Breast epithelium (tissue), 4 donors: Measurements from ENCODE around the gene LHPP. TPM values are rescaled to one million over a fixed set of nuclear protein-coding genes. Genes with fewer than 3 reads are reported as not detected.

ENCODE experiments used
- DNase-seq, 2 donors: peaks; one replicate each; pipeline ENCODE4 v3.0.0-alpha.2; 2019; ENCODE audit warnings: low spot score in 2 of 2
- H3K27ac ChIP-seq, 2 donors: fragments of 200-600 bp; sonication (generic) in 1 of 2; one replicate each; pipeline ENCODE4 v1.5.1; 2016 to 2019; ENCODE audit warnings: mild to moderate bottlenecking in 1 of 2
- H3K27me3 ChIP-seq, 2 donors: fragments of 200-600 bp; sonication (generic) in 1 of 2; one replicate each; pipeline versions ENCODE4 v1.5.1 to v1.6.0; 2017 to 2019; ENCODE audit warnings: control low read depth in 1 of 2, mild to moderate bottlenecking in 1 of 2
- H3K36me3 ChIP-seq: fragments of 200-600 bp; one replicate; pipeline ENCODE4 v1.5.1; 2019
- H3K4me1 ChIP-seq, 2 donors: fragments of 200-600 bp; sonication (generic); one replicate each; pipeline ENCODE4 v1.5.1; 2016 to 2019; ENCODE audit warnings: control low read depth in 1 of 2
- H3K4me3 ChIP-seq, 3 donors: fragments of 200-600 bp; sonication (generic); 1 replicate in 2 of 3; 2 replicates in 1 of 3; pipeline ENCODE4 v1.5.1; 2016 to 2019; ENCODE audit warnings: mild to moderate bottlenecking in 3 of 3, moderate library complexity in 2 of 3
- H3K9me3 ChIP-seq, 2 donors: fragments of 200-600 bp; sonication (generic) in 1 of 2; one replicate each; pipeline ENCODE4 v1.5.1; 2016 to 2019; ENCODE audit warnings: control low read depth in 1 of 2
- CTCF ChIP-seq, 3 donors: fragments of 450-650 bp; IDR thresholded peaks; one replicate each; pipeline ENCODE4 v1.5.1; 2016 to 2017; ENCODE audit warnings: antibody characterized with exemption in 3 of 3, mild to moderate bottlenecking in 3 of 3, moderate library complexity in 3 of 3
- POLR2A ChIP-seq: fragments of 450-650 bp; IDR thresholded peaks from one replicate; pipeline ENCODE4 v1.6.1; 2016; ENCODE audit warnings: antibody characterized with exemption, mild to moderate bottlenecking, moderate library complexity
- POLR2AphosphoS5 ChIP-seq, 3 donors: sonication (generic); formaldehyde crosslinking; IDR thresholded peaks; one replicate each; pipeline ENCODE4 v1.6.1; 2017; ENCODE audit warnings: antibody characterized with exemption in 3 of 3
- intact Hi-C: fragments of 100-400 bp; cut with DNase I; formaldehyde crosslinking; loops from one replicate; pipeline ENCODE4 v1.15.1; 2023; ENCODE audit warnings: low total_unique reads
- total RNA-seq, 3 donors: library from RNA; depleted of rRNA; stranded (reverse); fragments of >200 nt; gene quantifications; one replicate each; pipeline ENCODE4 v1.1.0, GENCODE V29; 2016

LHPP gene
- total RNA-seq, 3 donors from 2014 or later, result 13.1 to 19.6 (median 17.0) TPM

DNA sequence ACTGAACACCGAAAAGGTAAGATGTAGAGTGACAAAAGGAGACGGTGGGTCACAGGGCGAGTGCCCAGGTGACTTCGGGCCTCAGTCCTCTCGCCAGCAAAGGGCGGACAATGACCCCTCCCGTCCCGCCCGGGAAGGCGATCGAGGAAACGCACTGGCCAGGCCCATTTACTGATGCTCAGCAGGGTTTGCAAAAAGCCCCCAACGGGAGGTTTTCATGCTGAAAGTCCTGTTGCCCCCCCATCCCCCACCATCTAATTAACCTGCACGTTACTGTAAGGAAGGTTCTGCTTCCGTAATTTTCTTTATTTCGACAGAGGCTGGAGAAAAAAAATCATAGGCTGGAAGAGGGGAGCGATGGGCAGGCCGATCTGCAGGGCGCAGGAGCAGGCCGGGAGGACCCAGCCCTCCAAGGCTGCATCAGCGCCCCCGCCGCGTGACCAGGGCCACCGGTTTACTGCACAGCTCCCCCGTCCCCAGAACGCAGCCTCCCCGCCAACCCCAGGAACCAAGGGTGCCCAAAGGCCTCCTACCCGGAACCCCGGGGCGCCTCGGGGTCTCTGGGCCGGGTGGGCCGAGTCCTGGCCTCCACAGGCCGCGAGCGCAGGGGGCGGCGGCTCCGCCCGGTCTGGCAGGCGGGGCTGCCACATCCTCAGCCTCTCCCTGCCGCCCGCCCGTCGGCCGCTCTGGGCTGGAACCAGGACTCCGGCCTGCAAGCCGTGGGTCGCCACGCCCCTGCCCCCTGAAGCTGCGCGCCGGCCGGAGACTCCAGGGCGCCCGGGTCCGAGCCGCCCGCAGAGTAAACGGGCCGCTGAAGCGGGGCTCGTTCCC lies 43.5 kb upstream of the LHPP start:
- H3K36me3 ChIP-seq, result no peaks in the 10 kb centered on the region
- TF ChIP-seq CTCF (IDR thresholded peaks at IDR 0.05), result no peak
- no peak for TF ChIP-seq POLR2AphosphoS5 (IDR thresholded peaks at IDR 0.05)
- TF ChIP-seq POLR2A, result no peak
- H3K4me1 ChIP-seq, result peaks cover 0 to 28% of the 10 kb centered on the region in 2 donors
- peak; percentile 41 to 57 for DNase-seq
- no peaks in the 10 kb centered on the region for H3K27me3 ChIP-seq
- intact Hi-C loops, result no loop called here
- peak overlapping the region; percentile 96 for H3K27ac ChIP-seq
- peak overlapping the region; percentile 85 to 96 (median 91) for H3K4me3 ChIP-seq
- H3K9me3 ChIP-seq, result no peaks in the 10 kb centered on the region

GRCh38 chr10:124418726-124419501 lies 42.7 kb upstream of the LHPP start, which contains the start of gene OAT:
TSS of gene OAT (minus strand) at chr10:124418923. CDS start at chr10:124412171, 6,752 bp downstream.
- H3K27me3 ChIP-seq, result no peaks in the 10 kb centered on the region
- no peaks in the 10 kb centered on the region for H3K36me3 ChIP-seq
- H3K4me3 ChIP-seq, result peak within 1 kb of the TSS; percentile 85 to 96 (median 91)
- TF ChIP-seq POLR2A (peak; percentile 95), POLR2AphosphoS5 (IDR thresholded peaks at IDR 0.05) (peak; percentile 90 to 96 (median 94)), CTCF (IDR thresholded peaks at IDR 0.05) (peak in 1 of 3 donors; percentile 20)
- H3K9me3 ChIP-seq, result no peaks in the 10 kb centered on the region
- H3K27ac ChIP-seq, result peak within 1 kb of the TSS; percentile 96
- intact Hi-C loops, result no loop called here
- peak; percentile 97 for DNase-seq
- peaks cover 0 to 21% of the 10 kb centered on the region in 2 donors for H3K4me1 ChIP-seq

- peaks cover 0 to 4% of the 10 kb centered on the region in 2 donors for H3K27me3 ChIP-seq
- no peaks in the 10 kb centered on the region for H3K36me3 ChIP-seq
- H3K9me3 ChIP-seq, result no peaks in the 10 kb centered on the region
- peaks cover 0 to 14% of the 10 kb centered on the region in 2 donors for H3K4me1 ChIP-seq
- TF ChIP-seq CTCF (IDR thresholded peaks at IDR 0.05) (no peak), POLR2A (no peak), POLR2AphosphoS5 (IDR thresholded peaks at IDR 0.05) (no peak)
- H3K27ac ChIP-seq, result no peak overlapping the region
- DNase-seq, result no peak
- H3K4me3 ChIP-seq, result no peak overlapping the region
- intact Hi-C loops, result no loop called here
Observed at GRCh38 chr10:124419635-124420034, 42.0 kb upstream of the LHPP start.

DNA sequence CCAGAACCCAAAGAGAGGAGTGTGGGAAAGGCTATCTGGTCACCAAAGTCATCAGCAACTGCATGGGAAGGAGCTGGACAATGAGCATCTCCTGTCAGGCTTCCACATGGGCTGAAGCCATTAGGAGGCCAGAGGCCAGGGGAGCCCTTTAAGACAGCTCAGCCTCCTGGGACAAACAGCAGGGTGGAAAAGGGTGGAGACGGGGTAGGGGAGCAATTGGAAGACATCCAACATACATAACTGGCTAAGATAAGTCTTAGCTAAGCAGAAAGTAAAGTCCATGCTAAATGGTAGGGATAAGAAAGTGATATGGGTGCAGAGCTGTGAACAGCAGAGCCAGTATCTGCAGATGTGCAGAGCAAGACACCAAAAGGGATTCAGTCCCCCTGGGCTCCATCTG lies 41.4 kb upstream of the LHPP start:
- no peak for TF ChIP-seq POLR2A
- no peak for TF ChIP-seq CTCF (IDR thresholded peaks at IDR 0.05)
- TF ChIP-seq POLR2AphosphoS5 (IDR thresholded peaks at IDR 0.05), result no peak
- H3K36me3 ChIP-seq, result no peaks in the 10 kb centered on the region
- no peak for DNase-seq
- H3K9me3 ChIP-seq, result no peaks in the 10 kb centered on the region
- peaks cover 0 to 14% of the 10 kb centered on the region in 2 donors for H3K4me1 ChIP-seq
- H3K27me3 ChIP-seq, result peaks cover 0 to 4% of the 10 kb centered on the region in 2 donors
- intact Hi-C loops, result no loop called here
- H3K27ac ChIP-seq, result no peak overlapping the region
- no peak overlapping the region for H3K4me3 ChIP-seq
